GM23338 (cell line): Measurements from ENCODE around the gene MAP3K10. TPM values are rescaled to one million over a fixed set of nuclear protein-coding genes. Genes with fewer than 3 reads are reported as not detected.
A peak's percentile ranks its signal among the peaks of the same experiment; 100 is the strongest.

Experiments
- ATAC-seq: fragments of 200-7000 bp; cut with Tn5 transposase; 3 replicates; pipeline ENCODE4 v1.9.1; 2020
- DNase-seq: peaks from one replicate; pipeline ENCODE4 v3.0.0-alpha.2; 2015; ENCODE audit warnings: low spot score
- H2AFZ ChIP-seq: fragments of 200-600 bp; sonication (generic); 2 replicates; pipeline ENCODE4 v1.8.0; 2016; ENCODE audit warnings: antibody characterized with exemption, mild to moderate bottlenecking, moderate library complexity
- H3F3A ChIP-seq: fragments of 200-600 bp; sonication (generic); replicated peaks from 2 replicates; pipeline ENCODE4 v1.8.0; 2017; ENCODE audit warnings: antibody characterized with exemption, mixed run types, low read depth
- H3K27ac ChIP-seq: fragments of 200-600 bp; sonication (generic); 2 replicates; pipeline ENCODE4 v1.6.1; 2016; ENCODE audit warnings: low read depth
- H3K27me3 ChIP-seq: fragments of 200-600 bp; sonication (generic); 2 replicates; pipeline ENCODE4 v1.8.0; 2016; ENCODE audit warnings: mild to moderate bottlenecking, mixed run types, moderate library complexity; ENCODE audit not compliant: insufficient read depth
- H3K36me3 ChIP-seq: fragments of 200-600 bp; sonication (generic); 2 replicates; pipeline ENCODE4 v1.8.0; 2016; ENCODE audit warnings: mild to moderate bottlenecking; ENCODE audit not compliant: insufficient read depth
- H3K4me1 ChIP-seq: fragments of 200-600 bp; sonication (generic); 2 replicates; pipeline ENCODE4 v1.8.0; 2016; ENCODE audit warnings: mild to moderate bottlenecking, moderate library complexity; ENCODE audit not compliant: insufficient read depth
- H3K4me2 ChIP-seq: fragments of 200-600 bp; sonication (generic); 2 replicates; pipeline ENCODE4 v1.7.1; 2017; ENCODE audit warnings: mixed run types
- H3K4me3 ChIP-seq: fragments of 200-600 bp; sonication (generic); 2 replicates; pipeline ENCODE4 v1.6.1; 2016; ENCODE audit warnings: mixed run types
- H3K79me2 ChIP-seq: fragments of 200-600 bp; sonication (generic); replicated peaks from 2 replicates; pipeline ENCODE4 v1.8.0; 2017; ENCODE audit warnings: mild to moderate bottlenecking; ENCODE audit not compliant: insufficient read depth
- H3K9me2 ChIP-seq: fragments of 200-600 bp; sonication (generic); 2 replicates; pipeline ENCODE4 v1.8.0; 2017; ENCODE audit not compliant: insufficient read depth
- H4K20me1 ChIP-seq: fragments of 200-600 bp; sonication (generic); replicated peaks from 2 replicates; pipeline ENCODE4 v1.8.0; 2017; ENCODE audit warnings: mild to moderate bottlenecking; ENCODE audit not compliant: insufficient read depth
- H3K27ac Mint-ChIP-seq: 2 replicates; pipeline ENCODE4 v1.8.0; 2020; ENCODE audit warnings: inconsistent platforms, mild to moderate bottlenecking, moderate library complexity, mixed read lengths
- H3K27me3 Mint-ChIP-seq: 3 replicates; pipeline ENCODE4 v1.8.0; 2022; ENCODE audit warnings: low read depth, mild to moderate bottlenecking, moderate library complexity, mixed read lengths, inconsistent platforms; ENCODE audit not compliant: insufficient read depth, poor library complexity
- H3K36me3 Mint-ChIP-seq: 3 replicates; pipeline ENCODE4 v1.8.0; 2021; ENCODE audit warnings: low read depth, mild to moderate bottlenecking, inconsistent platforms, moderate library complexity, mixed read lengths
- H3K4me1 Mint-ChIP-seq: 3 replicates; pipeline ENCODE4 v1.8.0; 2020; ENCODE audit warnings: mild to moderate bottlenecking, inconsistent platforms, mixed read lengths
- H3K4me3 Mint-ChIP-seq: 3 replicates; pipeline ENCODE4 v1.8.0; 2021; ENCODE audit warnings: moderate library complexity, mild to moderate bottlenecking, inconsistent platforms, mixed read lengths
- H3K9me3 Mint-ChIP-seq: 3 replicates; pipeline ENCODE4 v1.8.0; 2020; ENCODE audit warnings: moderate library complexity, mild to moderate bottlenecking, inconsistent platforms, mixed read lengths
- JUNB ChIP-seq: IDR thresholded peaks from one replicate; pipeline ENCODE4 v1.6.1; 2016; ENCODE audit warnings: antibody characterized with exemption; ENCODE audit not compliant: unreplicated experiment
- POLR2AphosphoS5 ChIP-seq: IDR thresholded peaks from 2 replicates; pipeline ENCODE4 v1.6.1; 2016; ENCODE audit warnings: antibody characterized with exemption, low read depth
- polyA plus RNA-seq: library from polyadenylated mRNA; unstranded; fragments of >200 nt; fragmentation: Nextera tagmentation; extraction: Ambion mirVana; gene quantifications from 2 replicates; pipeline ENCODE4 v1.2.1, GENCODE V29; 2016
- total RNA-seq: library from RNA; depleted of rRNA; stranded (reverse); fragments of >200 nt; shearing (Covaris generic); gene quantifications from 2 replicates; pipeline ENCODE4 v1.2.3, GENCODE V29; 2014
- TF ChIP-seq, protein P1 (sequence below): fragments of 250-450 bp; sonication (Bioruptor Pico); IDR thresholded peaks from 2 replicates; pipeline ENCODE4 v1.5.0; 2020; ENCODE audit warnings: mild to moderate bottlenecking, moderate library complexity
- TF ChIP-seq, protein P2 (sequence below), 2 experiments: fragments of 200-600 bp in 1 of 2; sonication (generic) in 1 of 2; conservative IDR thresholded peaks; 2 replicates each; pipeline versions ENCODE4 v1.5.1 to v1.6.1; 2016 to 2017; ENCODE audit warnings: antibody characterized with exemption in 2 of 2, low read depth in 2 of 2, mild to moderate bottlenecking in 2 of 2, moderate library complexity in 1 of 2

Gene MAP3K10
- total and polyA plus RNA-seq, 2 experiments from 2014 or later, result 5.9 to 13.7 TPM

- no peaks in the 10 kb centered on the region for H3K79me2 ChIP-seq
- H3K36me3 ChIP-seq, result no peaks in the 10 kb centered on the region
- no peaks in the 10 kb centered on the region for H4K20me1 ChIP-seq
- peaks cover 12% of the 10 kb centered on the region for H3K9me3 Mint-ChIP-seq
- H3K4me3 Mint-ChIP-seq, result no peak overlapping the region
- TF ChIP-seq POLR2AphosphoS5, result peak; percentile 51
- TF ChIP-seq, protein P1, sequence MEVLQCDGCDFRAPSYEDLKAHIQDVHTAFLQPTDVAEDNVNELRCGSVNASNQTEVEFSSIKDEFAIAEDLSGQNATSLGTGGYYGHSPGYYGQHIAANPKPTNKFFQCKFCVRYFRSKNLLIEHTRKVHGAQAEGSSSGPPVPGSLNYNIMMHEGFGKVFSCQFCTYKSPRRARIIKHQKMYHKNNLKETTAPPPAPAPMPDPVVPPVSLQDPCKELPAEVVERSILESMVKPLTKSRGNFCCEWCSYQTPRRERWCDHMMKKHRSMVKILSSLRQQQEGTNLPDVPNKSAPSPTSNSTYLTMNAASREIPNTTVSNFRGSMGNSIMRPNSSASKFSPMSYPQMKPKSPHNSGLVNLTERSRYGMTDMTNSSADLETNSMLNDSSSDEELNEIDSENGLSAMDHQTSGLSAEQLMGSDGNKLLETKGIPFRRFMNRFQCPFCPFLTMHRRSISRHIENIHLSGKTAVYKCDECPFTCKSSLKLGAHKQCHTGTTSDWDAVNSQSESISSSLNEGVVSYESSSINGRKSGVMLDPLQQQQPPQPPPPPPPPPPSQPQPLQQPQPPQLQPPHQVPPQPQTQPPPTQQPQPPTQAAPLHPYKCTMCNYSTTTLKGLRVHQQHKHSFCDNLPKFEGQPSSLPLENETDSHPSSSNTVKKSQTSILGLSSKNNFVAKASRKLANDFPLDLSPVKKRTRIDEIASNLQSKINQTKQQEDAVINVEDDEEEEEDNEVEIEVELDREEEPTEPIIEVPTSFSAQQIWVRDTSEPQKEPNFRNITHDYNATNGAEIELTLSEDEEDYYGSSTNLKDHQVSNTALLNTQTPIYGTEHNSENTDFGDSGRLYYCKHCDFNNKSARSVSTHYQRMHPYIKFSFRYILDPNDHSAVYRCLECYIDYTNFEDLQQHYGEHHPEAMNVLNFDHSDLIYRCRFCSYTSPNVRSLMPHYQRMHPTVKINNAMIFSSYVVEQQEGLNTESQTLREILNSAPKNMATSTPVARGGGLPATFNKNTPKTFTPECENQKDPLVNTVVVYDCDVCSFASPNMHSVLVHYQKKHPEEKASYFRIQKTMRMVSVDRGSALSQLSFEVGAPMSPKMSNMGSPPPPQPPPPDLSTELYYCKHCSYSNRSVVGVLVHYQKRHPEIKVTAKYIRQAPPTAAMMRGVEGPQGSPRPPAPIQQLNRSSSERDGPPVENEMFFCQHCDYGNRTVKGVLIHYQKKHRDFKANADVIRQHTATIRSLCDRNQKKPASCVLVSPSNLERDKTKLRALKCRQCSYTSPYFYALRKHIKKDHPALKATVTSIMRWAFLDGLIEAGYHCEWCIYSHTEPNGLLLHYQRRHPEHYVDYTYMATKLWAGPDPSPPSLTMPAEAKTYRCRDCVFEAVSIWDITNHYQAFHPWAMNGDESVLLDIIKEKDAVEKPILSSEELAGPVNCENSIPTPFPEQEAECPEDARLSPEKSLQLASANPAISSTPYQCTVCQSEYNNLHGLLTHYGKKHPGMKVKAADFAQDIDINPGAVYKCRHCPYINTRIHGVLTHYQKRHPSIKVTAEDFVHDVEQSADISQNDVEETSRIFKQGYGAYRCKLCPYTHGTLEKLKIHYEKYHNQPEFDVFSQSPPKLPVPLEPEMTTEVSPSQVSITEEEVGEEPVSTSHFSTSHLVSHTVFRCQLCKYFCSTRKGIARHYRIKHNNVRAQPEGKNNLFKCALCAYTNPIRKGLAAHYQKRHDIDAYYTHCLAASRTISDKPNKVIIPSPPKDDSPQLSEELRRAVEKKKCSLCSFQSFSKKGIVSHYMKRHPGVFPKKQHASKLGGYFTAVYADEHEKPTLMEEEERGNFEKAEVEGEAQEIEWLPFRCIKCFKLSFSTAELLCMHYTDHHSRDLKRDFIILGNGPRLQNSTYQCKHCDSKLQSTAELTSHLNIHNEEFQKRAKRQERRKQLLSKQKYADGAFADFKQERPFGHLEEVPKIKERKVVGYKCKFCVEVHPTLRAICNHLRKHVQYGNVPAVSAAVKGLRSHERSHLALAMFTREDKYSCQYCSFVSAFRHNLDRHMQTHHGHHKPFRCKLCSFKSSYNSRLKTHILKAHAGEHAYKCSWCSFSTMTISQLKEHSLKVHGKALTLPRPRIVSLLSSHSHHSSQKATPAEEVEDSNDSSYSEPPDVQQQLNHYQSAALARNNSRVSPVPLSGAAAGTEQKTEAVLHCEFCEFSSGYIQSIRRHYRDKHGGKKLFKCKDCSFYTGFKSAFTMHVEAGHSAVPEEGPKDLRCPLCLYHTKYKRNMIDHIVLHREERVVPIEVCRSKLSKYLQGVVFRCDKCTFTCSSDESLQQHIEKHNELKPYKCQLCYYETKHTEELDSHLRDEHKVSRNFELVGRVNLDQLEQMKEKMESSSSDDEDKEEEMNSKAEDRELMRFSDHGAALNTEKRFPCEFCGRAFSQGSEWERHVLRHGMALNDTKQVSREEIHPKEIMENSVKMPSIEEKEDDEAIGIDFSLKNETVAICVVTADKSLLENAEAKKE (CRISPR knock-in tag), result no peak
- DNase-seq (peak; percentile 87), ATAC-seq (peak; percentile 45)
- H3K4me3 ChIP-seq, result peak overlapping the region; percentile 39; the same call in 1 of the 2 replicates
- peaks cover 5% of the 10 kb centered on the region for H3K36me3 Mint-ChIP-seq
- peak overlapping the region; percentile 68 for H3K4me2 ChIP-seq
- H3K27me3 Mint-ChIP-seq, result peaks cover 46% of the 10 kb centered on the region
- peaks cover 12% of the 10 kb centered on the region for H3K4me1 ChIP-seq
- H3F3A ChIP-seq, result peaks cover 8% of the 10 kb centered on the region
- no peaks in the 10 kb centered on the region for H3K9me2 ChIP-seq
- H3K27ac ChIP-seq, result no peak overlapping the region
- peaks cover 41% of the 10 kb centered on the region for H3K27me3 ChIP-seq
- H3K4me1 Mint-ChIP-seq, result peaks cover 12% of the 10 kb centered on the region
- H3K27ac Mint-ChIP-seq, result no peak overlapping the region
- no peak overlapping the region for H2AFZ ChIP-seq
Measured at GRCh38 chr19:40223135-40223822, 32.1 kb downstream of the MAP3K10 start.

GRCh38 chr19:40224342-40225150 lies 33.3 kb downstream of the MAP3K10 start:
- ATAC-seq (no peak), DNase-seq (no peak)
- no peaks in the 10 kb centered on the region for H3K79me2 ChIP-seq
- Mint-ChIP-seq H3K9me3 (peaks cover 12% of the 10 kb centered on the region), H3K27me3 (peaks cover 40% of the 10 kb centered on the region), H3K4me3 (no peak overlapping the region), H3K4me1 (peaks cover 13% of the 10 kb centered on the region), H3K27ac (no peak overlapping the region), H3K36me3 (peaks cover 5% of the 10 kb centered on the region)
- peaks cover 4% of the 10 kb centered on the region for H3F3A ChIP-seq
- no peaks in the 10 kb centered on the region for H3K36me3 ChIP-seq
- no peak overlapping the region for H3K27ac ChIP-seq
- H3K4me3 ChIP-seq, result no peak overlapping the region
- H2AFZ ChIP-seq, result no peak overlapping the region
- H4K20me1 ChIP-seq, result no peaks in the 10 kb centered on the region
- no peak for TF ChIP-seq JUNB
- TF ChIP-seq, protein P2, sequence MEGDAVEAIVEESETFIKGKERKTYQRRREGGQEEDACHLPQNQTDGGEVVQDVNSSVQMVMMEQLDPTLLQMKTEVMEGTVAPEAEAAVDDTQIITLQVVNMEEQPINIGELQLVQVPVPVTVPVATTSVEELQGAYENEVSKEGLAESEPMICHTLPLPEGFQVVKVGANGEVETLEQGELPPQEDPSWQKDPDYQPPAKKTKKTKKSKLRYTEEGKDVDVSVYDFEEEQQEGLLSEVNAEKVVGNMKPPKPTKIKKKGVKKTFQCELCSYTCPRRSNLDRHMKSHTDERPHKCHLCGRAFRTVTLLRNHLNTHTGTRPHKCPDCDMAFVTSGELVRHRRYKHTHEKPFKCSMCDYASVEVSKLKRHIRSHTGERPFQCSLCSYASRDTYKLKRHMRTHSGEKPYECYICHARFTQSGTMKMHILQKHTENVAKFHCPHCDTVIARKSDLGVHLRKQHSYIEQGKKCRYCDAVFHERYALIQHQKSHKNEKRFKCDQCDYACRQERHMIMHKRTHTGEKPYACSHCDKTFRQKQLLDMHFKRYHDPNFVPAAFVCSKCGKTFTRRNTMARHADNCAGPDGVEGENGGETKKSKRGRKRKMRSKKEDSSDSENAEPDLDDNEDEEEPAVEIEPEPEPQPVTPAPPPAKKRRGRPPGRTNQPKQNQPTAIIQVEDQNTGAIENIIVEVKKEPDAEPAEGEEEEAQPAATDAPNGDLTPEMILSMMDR (conservative IDR thresholded peaks at IDR 0.05; ENCODE audit: low read depth in 2 of 2), result peak in 1 of 2 experiments; percentile 39; a peak in 2 of 4 replicates
- H3K9me2 ChIP-seq, result no peaks in the 10 kb centered on the region
- no peak overlapping the region for H3K4me2 ChIP-seq
- peaks cover 14% of the 10 kb centered on the region for H3K4me1 ChIP-seq
- H3K27me3 ChIP-seq, result peaks cover 37% of the 10 kb centered on the region
